OCI-LY7 (cell line): ENCODE data around the gene ETV1.

Source experiments
- CTCF ChIP-seq: fragments of 200-600 bp; sonication (generic); conservative IDR thresholded peaks from 2 replicates; pipeline ENCODE4 v1.5.1; 2014; ENCODE audit warnings: mild to moderate bottlenecking, antibody characterized with exemption, low read length, moderate library complexity, mixed read lengths
- EZH2phosphoT487 ChIP-seq: fragments of 200-600 bp; sonication (generic); IDR thresholded peaks from 2 replicates; pipeline ENCODE4 v1.6.1; 2018; ENCODE audit warnings: low read depth, borderline replicate concordance, mild to moderate bottlenecking, mixed run types, antibody characterized with exemption, low read length, moderate library complexity, mixed read lengths

GRCh38 chr7:13911909-13912308 is 77.6 kb downstream of the ETV1 start:
- TF ChIP-seq CTCF (no peak), EZH2phosphoT487 (no peak)
